Activated T-cell treated with anti-CD3 and anti-CD28 coated beads, Interleukin-2, amount 50 U/mL, for 72 hours (primary cell): ENCODE measurements around the gene ZNF687. TPM values are rescaled to one million over a fixed set of nuclear protein-coding genes. Genes with fewer than 3 reads are reported as not detected.

Experiments used
- ATAC-seq, 2 donors: fragments of 150-1000 bp; cut with Tn5 transposase; replicated peaks in 1 of 2; 2 replicates each; pipeline ENCODE4 v1.10.0; 2021; ENCODE audit warnings: moderate library complexity in 2 of 2, mild to moderate bottlenecking in 1 of 2
- DNase-seq, 2 donors: peaks; one replicate each; pipeline ENCODE4 v3.0.0; 2021 to 2022; ENCODE audit warnings: mixed read lengths in 1 of 2
- H3K27ac Mint-ChIP-seq: one replicate; pipeline ENCODE4 v1.8.0; 2022; ENCODE audit warnings: mild to moderate bottlenecking, moderate library complexity, mixed read lengths
- H3K27me3 Mint-ChIP-seq: one replicate; pipeline ENCODE4 v1.8.0; 2022; ENCODE audit warnings: low read depth, mixed read lengths
- H3K36me3 Mint-ChIP-seq, 2 donors: one replicate each; pipeline ENCODE4 v1.8.0; 2022; ENCODE audit warnings: mixed read lengths in 2 of 2, mild to moderate bottlenecking in 1 of 2; ENCODE audit not compliant: insufficient read depth in 2 of 2
- H3K4me1 Mint-ChIP-seq: one replicate; pipeline ENCODE4 v1.8.0; 2022; ENCODE audit warnings: low read depth, mixed read lengths
- H3K4me3 Mint-ChIP-seq, 2 donors: one replicate each; pipeline ENCODE4 v1.8.0; 2022; ENCODE audit warnings: mild to moderate bottlenecking in 2 of 2, mixed read lengths in 2 of 2, moderate library complexity in 2 of 2
- H3K9me3 Mint-ChIP-seq, 2 donors: one replicate each; pipeline ENCODE4 v1.8.0; 2022; ENCODE audit warnings: mixed read lengths in 2 of 2
- total RNA-seq, 2 donors: library from RNA; stranded (reverse); gene quantifications; one replicate each; pipeline ENCODE4 v1.2.3, GENCODE V29; 2022

ZNF687 gene
- total RNA-seq, 2 donors from 2014 or later: 39.9 to 40.3 TPM

GRCh38 chr1:151312411-151312810 lies 30.3 kb downstream of the ZNF687 start:
- Mint-ChIP-seq H3K9me3 (no peaks in the 10 kb centered on the region), H3K4me3 (peak overlapping the region; percentile 67 to 72), H3K27ac (peak overlapping the region; percentile 98), H3K27me3 (no peaks in the 10 kb centered on the region), H3K36me3 (peaks cover 2 to 5% of the 10 kb centered on the region in 2 donors), H3K4me1 (peaks cover 48% of the 10 kb centered on the region)
- no peak for ATAC-seq
- DNase-seq: no peak

GRCh38 chr1:151312826-151313225 lies 30.7 kb downstream of the ZNF687 start:
- Mint-ChIP-seq H3K4me1 (peaks cover 48% of the 10 kb centered on the region), H3K9me3 (no peaks in the 10 kb centered on the region), H3K36me3 (peaks cover 5 to 8% of the 10 kb centered on the region in 2 donors), H3K4me3 (no peak overlapping the region), H3K27me3 (no peaks in the 10 kb centered on the region), H3K27ac (peak overlapping the region; percentile 98)
- DNase-seq (no peak), ATAC-seq (no peak)

GRCh38 chr1:151313501-151313900 lies 31.4 kb downstream of the ZNF687 start:
- Mint-ChIP-seq H3K9me3 (no peaks in the 10 kb centered on the region), H3K27me3 (no peaks in the 10 kb centered on the region), H3K4me1 (peaks cover 48% of the 10 kb centered on the region), H3K36me3 (peaks cover 3 to 6% of the 10 kb centered on the region in 2 donors), H3K27ac (peak overlapping the region; percentile 98), H3K4me3 (no peak overlapping the region)
- no peak for DNase-seq
- ATAC-seq: no peak

- Mint-ChIP-seq H3K9me3 (no peaks in the 10 kb centered on the region), H3K4me1 (peaks cover 48% of the 10 kb centered on the region), H3K36me3 (peaks cover 5 to 6% of the 10 kb centered on the region in 2 donors), H3K27me3 (no peaks in the 10 kb centered on the region), H3K4me3 (no peak overlapping the region), H3K27ac (peak overlapping the region; percentile 98)
- ATAC-seq (no peak), DNase-seq (no peak)
These were observed 32.2 kb downstream of the ZNF687 start for GRCh38 chr1:151314137-151314875.

- Mint-ChIP-seq H3K9me3 (no peaks in the 10 kb centered on the region), H3K27me3 (no peaks in the 10 kb centered on the region), H3K4me1 (peaks cover 52% of the 10 kb centered on the region), H3K4me3 (no peak overlapping the region), H3K36me3 (peaks cover 6 to 11% of the 10 kb centered on the region in 2 donors), H3K27ac (no peak overlapping the region)
- DNase-seq (no peak), ATAC-seq (no peak)
These were observed 33.6 kb downstream of the ZNF687 start for GRCh38 chr1:151315565-151316235.

GRCh38 chr1:151318975-151319374 lies 36.9 kb downstream of the ZNF687 start:
- Mint-ChIP-seq H3K4me1 (peaks cover 38% of the 10 kb centered on the region), H3K9me3 (no peaks in the 10 kb centered on the region), H3K27me3 (no peaks in the 10 kb centered on the region), H3K36me3 (peaks cover 4 to 14% of the 10 kb centered on the region in 2 donors), H3K4me3 (no peak overlapping the region), H3K27ac (no peak overlapping the region)
- ATAC-seq (no peak), DNase-seq (no peak)

GRCh38 chr1:151324390-151324930 lies 42.4 kb downstream of the ZNF687 start:
- Mint-ChIP-seq H3K4me1 (peaks cover 65% of the 10 kb centered on the region), H3K9me3 (no peaks in the 10 kb centered on the region), H3K27ac (no peak overlapping the region), H3K27me3 (no peaks in the 10 kb centered on the region), H3K36me3 (peaks cover 10 to 18% of the 10 kb centered on the region in 2 donors), H3K4me3 (no peak overlapping the region)
- ATAC-seq (no peak), DNase-seq (no peak)

- H3K4me1 Mint-ChIP-seq: peaks cover 62% of the 10 kb centered on the region
- H3K36me3 Mint-ChIP-seq: peaks cover 10 to 18% of the 10 kb centered on the region in 2 donors
- DNase-seq: no peak
- H3K27me3 Mint-ChIP-seq: no peaks in the 10 kb centered on the region
- peak overlapping the region; percentile 94 for H3K27ac Mint-ChIP-seq
- no peaks in the 10 kb centered on the region for H3K9me3 Mint-ChIP-seq
- no peak for ATAC-seq
- peak overlapping the region in 1 of 2 donors; percentile 95 for H3K4me3 Mint-ChIP-seq
These were observed 43.1 kb downstream of the ZNF687 start for GRCh38 chr1:151325231-151325630.

GRCh38 chr1:151325646-151326429 lies 43.7 kb downstream of the ZNF687 start:
- DNase-seq (no peak), ATAC-seq (no peak)
- Mint-ChIP-seq H3K27me3 (no peaks in the 10 kb centered on the region), H3K36me3 (peaks cover 10 to 13% of the 10 kb centered on the region in 2 donors), H3K4me3 (peak overlapping the region; percentile 94 to 95), H3K27ac (peak overlapping the region; percentile 94), H3K4me1 (peaks cover 56% of the 10 kb centered on the region), H3K9me3 (no peaks in the 10 kb centered on the region)

- Mint-ChIP-seq H3K27ac (peak overlapping the region; percentile 94), H3K36me3 (peaks cover 10 to 13% of the 10 kb centered on the region in 2 donors), H3K9me3 (no peaks in the 10 kb centered on the region), H3K4me3 (peak overlapping the region; percentile 94 to 95), H3K4me1 (peaks cover 52% of the 10 kb centered on the region), H3K27me3 (no peaks in the 10 kb centered on the region)
- peak; percentile 55 to 57 for DNase-seq
- ATAC-seq: peak; percentile 37 to 54
These were observed 44.6 kb downstream of the ZNF687 start for GRCh38 chr1:151326619-151327222.

- peak; percentile 89 to 94 for DNase-seq
- Mint-ChIP-seq H3K4me1 (peaks cover 46% of the 10 kb centered on the region), H3K27ac (peak within 1 kb of the TSS; percentile 94), H3K9me3 (no peaks in the 10 kb centered on the region), H3K4me3 (peak within 1 kb of the TSS; percentile 94 to 95), H3K27me3 (no peaks in the 10 kb centered on the region), H3K36me3 (peaks cover 10 to 13% of the 10 kb centered on the region in 2 donors)
- peak; percentile 95 for ATAC-seq
These were observed 45.3 kb downstream of the ZNF687 start, which contains the start of gene PI4KB for GRCh38 chr1:151327223-151327902. Gene PI4KB, minus strand, starts transcription at chr1:151327416. Its CDS starts 10,935 bp downstream, at chr1:151316481.
